HepG2 (cell line): ENCODE data around the gene ADAMTS13. TPM values are rescaled to one million over a fixed set of nuclear protein-coding genes. Genes with fewer than 3 reads are reported as not detected.

ENCODE experiments used
- AGO1 ChIP-seq: fragments of 200-400 bp; formaldehyde crosslinking; IDR thresholded peaks from 2 replicates; pipeline ENCODE4 v1.6.1; 2017; ENCODE audit warnings: mild to moderate bottlenecking, low read depth, low read length, moderate library complexity; ENCODE audit not compliant: poor library complexity, severe bottlenecking
- ATF7-NPFF ChIP-seq: sonication (generic); formaldehyde crosslinking; IDR thresholded peaks from 2 replicates; pipeline ENCODE4 v1.8.1; 2023; ENCODE audit warnings: mild to moderate bottlenecking, low read depth, missing genetic modification reagents, moderate library complexity
- BCL6 ChIP-seq: IDR thresholded peaks from 2 replicates; pipeline ENCODE4 v1.6.1; 2016; ENCODE audit warnings: missing genetic modification reagents, missing compliant biosample characterization
- DMAP1 ChIP-seq: IDR thresholded peaks from 2 replicates; pipeline ENCODE4 v1.6.1; 2016
- DZIP1 ChIP-seq: sonication (generic); formaldehyde crosslinking; IDR thresholded peaks from 2 replicates; pipeline ENCODE4 v1.5.0; 2020; ENCODE audit warnings: mild to moderate bottlenecking, missing genetic modification reagents
- GMEB1 ChIP-seq: sonication (generic); formaldehyde crosslinking; IDR thresholded peaks from 2 replicates; pipeline ENCODE4 v1.5.1; 2020; ENCODE audit warnings: missing genetic modification reagents, mild to moderate bottlenecking, borderline replicate concordance
- MTF2 ChIP-seq: sonication (generic); formaldehyde crosslinking; IDR thresholded peaks from 2 replicates; pipeline ENCODE4 v1.5.0; 2020; ENCODE audit warnings: missing genetic modification reagents, borderline replicate concordance
- NFYB ChIP-seq: sonication (generic); formaldehyde crosslinking; IDR thresholded peaks from 2 replicates; pipeline ENCODE4 v1.4.0; 2020; ENCODE audit warnings: missing genetic modification reagents
- PAXIP1 ChIP-seq: sonication (generic); formaldehyde crosslinking; conservative IDR thresholded peaks from 2 replicates; pipeline ENCODE4 v1.4.0; 2020; ENCODE audit warnings: mild to moderate bottlenecking, missing genetic modification reagents, moderate library complexity
- POLR2A ChIP-seq, 2 experiments: IDR thresholded peaks; 2 replicates each; pipeline ENCODE4 v1.6.1; 2011; ENCODE audit warnings: low read depth in 2 of 2, low read length in 2 of 2, mild to moderate bottlenecking in 1 of 2, moderate library complexity in 1 of 2; ENCODE audit not compliant: insufficient read depth in 1 of 2
- RBM39 ChIP-seq: fragments of 200-400 bp; formaldehyde crosslinking; IDR thresholded peaks from one replicate; pipeline ENCODE4 v1.6.1; 2018; ENCODE audit warnings: antibody characterized with exemption, mild to moderate bottlenecking, low read depth, low read length; ENCODE audit not compliant: poor library complexity, severe bottlenecking
- TCF12 ChIP-seq, 2 experiments: fragments of 450-650 bp in 1 of 2; sonication (generic) in 1 of 2; formaldehyde crosslinking in 1 of 2; IDR thresholded peaks; 2 replicates each; pipeline versions ENCODE4 v1.6.1 to v1.8.0; 2017 to 2022; ENCODE audit warnings: antibody characterized with exemption in 1 of 2, mild to moderate bottlenecking in 1 of 2, missing genetic modification reagents in 1 of 2, moderate library complexity in 1 of 2
- ZNF446 ChIP-seq: sonication (generic); formaldehyde crosslinking; IDR thresholded peaks from 2 replicates; pipeline ENCODE4 v1.5.0; 2020; ENCODE audit warnings: mild to moderate bottlenecking, missing genetic modification reagents
- ZNF501 ChIP-seq: sonication (generic); formaldehyde crosslinking; IDR thresholded peaks from 2 replicates; pipeline ENCODE4 v1.5.1; 2020; ENCODE audit warnings: mild to moderate bottlenecking, moderate library complexity, missing genetic modification reagents
- ZSCAN31 ChIP-seq: sonication (generic); formaldehyde crosslinking; IDR thresholded peaks from 2 replicates; pipeline ENCODE4 v1.5.0; 2020; ENCODE audit warnings: low read depth, mild to moderate bottlenecking, missing genetic modification reagents
- polyA plus RNA-seq, 8 experiments: library from polyadenylated mRNA; depleted of rRNA in 3 of 8; stranded (reverse) in 7 of 8; unstranded in 1 of 8; fragments of >200 nt; fragmentation: Illumina TruSeq in 4 of 8; extraction: Trizol in 4 of 8; gene quantifications; 2 replicates each; pipeline versions ENCODE4 v1.2.1 to v1.2.3, GENCODE V29; 2011 to 2016; ENCODE audit warnings: low read depth in 4 of 8, missing spikeins in 1 of 8, mixed read lengths in 1 of 8; ENCODE audit not compliant: insufficient read depth in 1 of 8
- total RNA-seq, 5 experiments: library from RNA; depleted of rRNA; stranded (reverse); fragments of >200 nt; fragmentation: Illumina TruSeq; extraction: Trizol; gene quantifications; 2 replicates each; pipeline ENCODE4 v1.2.3, GENCODE V29; 2016; ENCODE audit warnings: low read depth in 1 of 5
- TF ChIP-seq, protein P1 (sequence below): sonication (generic); formaldehyde crosslinking; conservative IDR thresholded peaks from 2 replicates; pipeline ENCODE4 v1.8.1; 2023; ENCODE audit warnings: missing genetic modification reagents
- TF ChIP-seq, protein P2 (sequence below): sonication (generic); formaldehyde crosslinking; conservative IDR thresholded peaks from 2 replicates; pipeline ENCODE4 v1.4.0; 2020; ENCODE audit warnings: missing genetic modification reagents

Gene ADAMTS13
- total and polyA plus RNA-seq, 2 of the 13 experiments (the other 11 are each of a cell fraction or from before 2014, with no cell fraction given) = 0.91 to 4.5 TPM

GRCh38 chr9:133375116-133375723, 46.9 kb upstream of the ADAMTS13 start (continued):
- no peak for TF ChIP-seq DZIP1
- TF ChIP-seq, protein P1, sequence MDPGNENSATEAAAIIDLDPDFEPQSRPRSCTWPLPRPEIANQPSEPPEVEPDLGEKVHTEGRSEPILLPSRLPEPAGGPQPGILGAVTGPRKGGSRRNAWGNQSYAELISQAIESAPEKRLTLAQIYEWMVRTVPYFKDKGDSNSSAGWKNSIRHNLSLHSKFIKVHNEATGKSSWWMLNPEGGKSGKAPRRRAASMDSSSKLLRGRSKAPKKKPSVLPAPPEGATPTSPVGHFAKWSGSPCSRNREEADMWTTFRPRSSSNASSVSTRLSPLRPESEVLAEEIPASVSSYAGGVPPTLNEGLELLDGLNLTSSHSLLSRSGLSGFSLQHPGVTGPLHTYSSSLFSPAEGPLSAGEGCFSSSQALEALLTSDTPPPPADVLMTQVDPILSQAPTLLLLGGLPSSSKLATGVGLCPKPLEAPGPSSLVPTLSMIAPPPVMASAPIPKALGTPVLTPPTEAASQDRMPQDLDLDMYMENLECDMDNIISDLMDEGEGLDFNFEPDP (CRISPR knock-in tag) = no peak
- peak; percentile 38; the same call in 1 of the 2 replicates for TF ChIP-seq DMAP1
- peak; percentile 52; the same call in 1 of the 2 replicates for TF ChIP-seq GMEB1 (CRISPR knock-in tag)
- TF ChIP-seq AGO1 = no peak
- TF ChIP-seq ATF7-NPFF = no peak
- peak; percentile 64 to 86 for TF ChIP-seq POLR2A (IDR thresholded peaks at IDR 0.05; ENCODE audit: insufficient read depth in 1 of 2, low read depth in 2 of 2, low read length in 2 of 2)
- TF ChIP-seq RBM39 = no peak
- no peak for TF ChIP-seq TCF12 (IDR thresholded peaks at IDR 0.05)
- no peak for TF ChIP-seq TCF12 (CRISPR knock-in tag; IDR thresholded peaks at IDR 0.05)
- TF ChIP-seq MTF2 (CRISPR knock-in tag) = 0 out of 2 replicates have a peak, but pooled peaks have one; percentile 26
- TF ChIP-seq ZNF501 (CRISPR knock-in tag) = peak; percentile 28; the same call in 1 of the 2 replicates
- peak; percentile 68 for TF ChIP-seq PAXIP1 (CRISPR knock-in tag)
- no peak for TF ChIP-seq NFYB (CRISPR knock-in tag)
- no peak for TF ChIP-seq ZNF446 (CRISPR knock-in tag)
- TF ChIP-seq BCL6 (CRISPR knock-in tag) = no peak
- TF ChIP-seq, protein P2, sequence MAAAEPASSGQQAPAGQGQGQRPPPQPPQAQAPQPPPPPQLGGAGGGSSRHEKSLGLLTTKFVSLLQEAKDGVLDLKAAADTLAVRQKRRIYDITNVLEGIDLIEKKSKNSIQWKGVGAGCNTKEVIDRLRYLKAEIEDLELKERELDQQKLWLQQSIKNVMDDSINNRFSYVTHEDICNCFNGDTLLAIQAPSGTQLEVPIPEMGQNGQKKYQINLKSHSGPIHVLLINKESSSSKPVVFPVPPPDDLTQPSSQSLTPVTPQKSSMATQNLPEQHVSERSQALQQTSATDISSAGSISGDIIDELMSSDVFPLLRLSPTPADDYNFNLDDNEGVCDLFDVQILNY (CRISPR knock-in tag) = no peak
- peak; percentile 43; the same call in 1 of the 2 replicates for TF ChIP-seq ZSCAN31 (CRISPR knock-in tag)
